Ovary (tissue), 3 donors: ENCODE results near the gene TOM1L2.

Source experiments
- EP300 ChIP-seq: sonication (generic); formaldehyde crosslinking; IDR thresholded peaks from one replicate; pipeline ENCODE4 v1.6.1; 2017; ENCODE audit warnings: antibody characterized with exemption
- POLR2A ChIP-seq: fragments of 450-650 bp; IDR thresholded peaks from one replicate; pipeline ENCODE4 v1.6.1; 2017; ENCODE audit warnings: antibody characterized with exemption, mild to moderate bottlenecking, moderate library complexity
- TF ChIP-seq, protein P1 (sequence below), 3 donors: fragments of 450-650 bp in 2 of 3; fragments of 200-600 bp in 1 of 3; IDR thresholded peaks; one replicate each; pipeline versions ENCODE4 v1.5.1 to v1.8.0; 2016 to 2022; ENCODE audit warnings: antibody characterized with exemption in 3 of 3, mild to moderate bottlenecking in 1 of 3
- donor health status: DM: no; HTN: no; CAD: no.

DNA sequence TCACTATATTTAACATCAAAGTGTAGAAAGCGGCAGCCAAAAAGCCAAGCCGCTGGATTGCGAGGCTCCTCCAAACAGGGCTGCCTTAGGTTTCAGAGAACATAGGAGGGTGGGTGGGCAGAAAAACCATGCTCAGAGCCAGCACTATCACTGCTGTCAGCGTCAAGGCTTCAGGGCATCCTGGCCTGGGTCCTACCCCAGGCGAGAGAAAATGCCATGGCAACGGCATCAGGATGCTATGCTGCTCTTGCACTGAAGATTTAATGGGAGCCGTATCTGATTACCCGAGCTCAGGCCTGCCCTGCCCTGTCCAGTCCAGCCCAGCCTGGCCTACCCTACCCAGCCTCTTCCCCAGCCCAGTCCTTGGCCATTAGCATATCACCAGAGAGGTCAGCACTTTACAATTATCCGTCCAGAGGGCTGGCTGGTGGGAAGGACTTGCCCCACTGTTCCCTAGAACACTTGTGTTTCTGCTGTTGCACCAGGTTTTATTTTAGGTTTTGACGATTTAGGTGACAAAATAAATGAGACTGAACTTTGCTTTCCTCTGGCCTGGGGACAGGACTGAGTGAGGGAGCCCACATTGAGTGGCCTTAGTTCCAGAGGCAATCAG is 61.1 kb downstream of the TOM1L2 start:
- TF ChIP-seq, protein P1, sequence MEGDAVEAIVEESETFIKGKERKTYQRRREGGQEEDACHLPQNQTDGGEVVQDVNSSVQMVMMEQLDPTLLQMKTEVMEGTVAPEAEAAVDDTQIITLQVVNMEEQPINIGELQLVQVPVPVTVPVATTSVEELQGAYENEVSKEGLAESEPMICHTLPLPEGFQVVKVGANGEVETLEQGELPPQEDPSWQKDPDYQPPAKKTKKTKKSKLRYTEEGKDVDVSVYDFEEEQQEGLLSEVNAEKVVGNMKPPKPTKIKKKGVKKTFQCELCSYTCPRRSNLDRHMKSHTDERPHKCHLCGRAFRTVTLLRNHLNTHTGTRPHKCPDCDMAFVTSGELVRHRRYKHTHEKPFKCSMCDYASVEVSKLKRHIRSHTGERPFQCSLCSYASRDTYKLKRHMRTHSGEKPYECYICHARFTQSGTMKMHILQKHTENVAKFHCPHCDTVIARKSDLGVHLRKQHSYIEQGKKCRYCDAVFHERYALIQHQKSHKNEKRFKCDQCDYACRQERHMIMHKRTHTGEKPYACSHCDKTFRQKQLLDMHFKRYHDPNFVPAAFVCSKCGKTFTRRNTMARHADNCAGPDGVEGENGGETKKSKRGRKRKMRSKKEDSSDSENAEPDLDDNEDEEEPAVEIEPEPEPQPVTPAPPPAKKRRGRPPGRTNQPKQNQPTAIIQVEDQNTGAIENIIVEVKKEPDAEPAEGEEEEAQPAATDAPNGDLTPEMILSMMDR (IDR thresholded peaks at IDR 0.05), result no peak
- TF ChIP-seq EP300, result no peak
- TF ChIP-seq POLR2A, result no peak
